ENCODE results near the gene IMP4. TPM values are rescaled to one million over a fixed set of nuclear protein-coding genes. Genes with fewer than 3 reads are reported as not detected.

Gene IMP4
- total RNA-seq, 3 donors from 2014 or later = 94.7 to 114 (median 113) TPM

- Histone ChIP-seq H3K4me3 (peak overlapping the region in 2 of 3 donors; percentile 78 to 89), H3K36me3 (no peaks in the 10 kb centered on the region), H3K9me3 (no peaks in the 10 kb centered on the region), H3K27me3 (no peaks in the 10 kb centered on the region), H3K4me1 (peaks cover 0 to 7% of the 10 kb centered on the region in 2 donors), H3K27ac (no peak overlapping the region)
- TF ChIP-seq POLR2A (IDR thresholded peaks at IDR 0.05) = no peak
- no peak for TF ChIP-seq POLR2AphosphoS5 (IDR thresholded peaks at IDR 0.05)
- no peak for TF ChIP-seq CTCF (IDR thresholded peaks at IDR 0.05)
- DNase-seq (ENCODE audit: low spot score in 2 of 2) = no peak
- intact Hi-C loops (cut with DNase I; ENCODE audit: low total_unique reads) = no loop called here
Observed at GRCh38 chr2:130373808-130374365, 31.2 kb downstream of the IMP4 start.

- no peak overlapping the region for H3K27ac ChIP-seq
- intact Hi-C loops (cut with DNase I; ENCODE audit: low total_unique reads) = no loop called here
- no peak for DNase-seq (ENCODE audit: low spot score in 2 of 2)
Observed at GRCh38 chr2:130374587-130375290, 32.0 kb downstream of the IMP4 start.

GRCh38 chr2:130375291-130376266, 32.9 kb downstream of the IMP4 start:
- Histone ChIP-seq H3K4me1 (peaks cover 0 to 7% of the 10 kb centered on the region in 2 donors), H3K27me3 (no peaks in the 10 kb centered on the region), H3K9me3 (no peaks in the 10 kb centered on the region), H3K27ac (no peak overlapping the region), H3K4me3 (no peak overlapping the region), H3K36me3 (no peaks in the 10 kb centered on the region)
- TF ChIP-seq POLR2A (IDR thresholded peaks at IDR 0.05) = no peak
- no peak for TF ChIP-seq POLR2AphosphoS5 (IDR thresholded peaks at IDR 0.05)
- no peak for TF ChIP-seq CTCF (IDR thresholded peaks at IDR 0.05)
- intact Hi-C loops (cut with DNase I; ENCODE audit: low total_unique reads) = no loop called here
- DNase-seq (ENCODE audit: low spot score in 2 of 2) = no peak

More at GRCh38 chr2:130374587-130375290, 32.0 kb downstream of the IMP4 start:
- H3K4me1 ChIP-seq = peaks cover 0 to 7% of the 10 kb centered on the region in 2 donors
- H3K27me3 ChIP-seq = no peaks in the 10 kb centered on the region
- H3K4me3 ChIP-seq = no peak overlapping the region
- H3K36me3 ChIP-seq = no peaks in the 10 kb centered on the region
- H3K9me3 ChIP-seq = no peaks in the 10 kb centered on the region
- TF ChIP-seq POLR2A (IDR thresholded peaks at IDR 0.05) = no peak
- no peak for TF ChIP-seq CTCF (IDR thresholded peaks at IDR 0.05)
- TF ChIP-seq POLR2AphosphoS5 (IDR thresholded peaks at IDR 0.05) = no peak

- DNase-seq (ENCODE audit: low spot score in 2 of 2) = no peak
- Histone ChIP-seq H3K4me3 (no peak overlapping the region), H3K27ac (no peak overlapping the region), H3K9me3 (no peaks in the 10 kb centered on the region), H3K4me1 (peaks cover 0 to 7% of the 10 kb centered on the region in 2 donors), H3K36me3 (no peaks in the 10 kb centered on the region), H3K27me3 (no peaks in the 10 kb centered on the region)
- TF ChIP-seq POLR2AphosphoS5 (IDR thresholded peaks at IDR 0.05) = no peak
- no peak for TF ChIP-seq CTCF (IDR thresholded peaks at IDR 0.05)
- intact Hi-C loops (cut with DNase I; ENCODE audit: low total_unique reads) = no loop called here
Observed at GRCh38 chr2:130376433-130377293, 34.0 kb downstream of the IMP4 start.

Data from breast epithelium (tissue), 4 donors.